CD14-positive monocyte (primary cell): Measurements from ENCODE around the gene FXYD4. TPM values are rescaled to one million over a fixed set of nuclear protein-coding genes. Genes with fewer than 3 reads are reported as not detected.

ENCODE experiments used
- DNase-seq, 3 donors: peaks; one replicate each; pipeline ENCODE4 v3.0.0-alpha.2; 2011 to 2022
- H2AFZ ChIP-seq: 2 replicates; pipeline ENCODE4 v1.6.0; 2012; ENCODE audit warnings: mild to moderate bottlenecking, low read depth, low read length, inconsistent platforms; ENCODE audit not compliant: insufficient read depth, poor library complexity, severe bottlenecking
- H3K27ac ChIP-seq, 2 donors: 1 replicate in 1 of 2; 2 replicates in 1 of 2; pipeline ENCODE4 v1.5.1; 2012 to 2013; ENCODE audit warnings: low read length in 2 of 2, control low read depth in 1 of 2, inconsistent platforms in 1 of 2, low read depth in 1 of 2, mild to moderate bottlenecking in 1 of 2
- H3K27me3 ChIP-seq, 2 donors: one replicate each; pipeline versions ENCODE4 v1.6.0 to v1.6.1; 2011 to 2013; ENCODE audit warnings: low read length in 2 of 2; ENCODE audit not compliant: control insufficient read depth in 2 of 2, insufficient read depth in 2 of 2
- H3K36me3 ChIP-seq, 2 donors: replicated peaks in 1 of 2; 1 replicate in 1 of 2; 2 replicates in 1 of 2; pipeline versions ENCODE4 v1.5.1 to v1.6.1; 2012 to 2013; ENCODE audit warnings: low read length in 2 of 2, control low read depth in 1 of 2, inconsistent platforms in 1 of 2, mild to moderate bottlenecking in 1 of 2; ENCODE audit not compliant: insufficient read depth in 2 of 2, control insufficient read depth in 1 of 2
- H3K4me1 ChIP-seq, 2 donors: 1 replicate in 1 of 2; 2 replicates in 1 of 2; pipeline versions ENCODE4 v1.5.1 to v1.6.1; 2012 to 2013; ENCODE audit warnings: low read length in 2 of 2, control low read depth in 1 of 2, inconsistent platforms in 1 of 2, mild to moderate bottlenecking in 1 of 2, moderate library complexity in 1 of 2; ENCODE audit not compliant: insufficient read depth in 2 of 2, control insufficient read depth in 1 of 2
- H3K4me2 ChIP-seq: replicated peaks from 2 replicates; pipeline ENCODE3; 2012; ENCODE audit warnings: low read length, moderate library complexity, mild to moderate bottlenecking; ENCODE audit not compliant: poor library complexity, severe bottlenecking; ENCODE audit errors: extremely low read depth
- H3K4me3 ChIP-seq, 3 experiments: fragments of 200-600 bp in 1 of 3; sonication (generic) in 1 of 3; replicated peaks in 1 of 3; 1 replicate in 2 of 3; 2 replicates in 1 of 3; pipeline ENCODE4 v1.5.1; 2011 to 2013; ENCODE audit warnings: low read length in 3 of 3, mild to moderate bottlenecking in 3 of 3, control low read depth in 2 of 3, low read depth in 2 of 3, inconsistent platforms in 1 of 3, moderate library complexity in 1 of 3
- H3K79me2 ChIP-seq: 2 replicates; pipeline ENCODE4 v1.6.0; 2012; ENCODE audit warnings: mild to moderate bottlenecking, control low read depth, inconsistent platforms, low read length, moderate library complexity; ENCODE audit not compliant: insufficient read depth
- H3K9ac ChIP-seq: 2 replicates; pipeline ENCODE4 v1.6.0; 2017; ENCODE audit warnings: low read length, mild to moderate bottlenecking; ENCODE audit not compliant: insufficient read depth, poor library complexity, severe bottlenecking
- H3K9me3 ChIP-seq, 2 donors: replicated peaks in 1 of 2; 1 replicate in 1 of 2; 2 replicates in 1 of 2; pipeline versions ENCODE4 v1.5.1 to v1.6.1; 2012 to 2013; ENCODE audit warnings: low read length in 2 of 2, control low read depth in 1 of 2; ENCODE audit not compliant: control insufficient read depth in 1 of 2, insufficient read depth in 1 of 2
- H4K20me1 ChIP-seq: 2 replicates; pipeline ENCODE4 v1.6.0; 2012; ENCODE audit warnings: mild to moderate bottlenecking, low read length, control low read depth, moderate library complexity; ENCODE audit not compliant: insufficient read depth
- H3K27ac Mint-ChIP-seq, 7 donors: one replicate each; pipeline ENCODE4 v1.8.0; 2020; ENCODE audit warnings: mild to moderate bottlenecking in 7 of 7, mixed read lengths in 7 of 7, moderate library complexity in 6 of 7, inconsistent platforms in 2 of 7
- H3K27me3 Mint-ChIP-seq, 3 donors: one replicate each; pipeline ENCODE4 v1.8.0; 2021 to 2022; ENCODE audit warnings: low read depth in 3 of 3, mild to moderate bottlenecking in 3 of 3, mixed read lengths in 3 of 3, moderate library complexity in 3 of 3, inconsistent platforms in 1 of 3
- H3K36me3 Mint-ChIP-seq, 2 donors: one replicate each; pipeline ENCODE4 v1.8.0; 2020; ENCODE audit warnings: mixed read lengths in 2 of 2, inconsistent platforms in 1 of 2, mild to moderate bottlenecking in 1 of 2
- H3K4me1 Mint-ChIP-seq: one replicate; pipeline ENCODE4 v1.8.0; 2020; ENCODE audit warnings: mild to moderate bottlenecking, mixed read lengths
- H3K4me3 Mint-ChIP-seq, 2 donors: one replicate each; pipeline ENCODE4 v1.8.0; 2020; ENCODE audit warnings: mild to moderate bottlenecking in 2 of 2, mixed read lengths in 2 of 2, moderate library complexity in 1 of 2
- H3K9me3 Mint-ChIP-seq, 7 donors: one replicate each; pipeline ENCODE4 v1.8.0; 2020 to 2022; ENCODE audit warnings: mixed read lengths in 7 of 7, mild to moderate bottlenecking in 6 of 7, moderate library complexity in 6 of 7, inconsistent platforms in 2 of 7
- WGBS: methylation state at CpG from one replicate; pipeline ENCODE4 v1.1.5; 2013; ENCODE audit warnings: missing lambda C conversion rate; ENCODE audit not compliant: insufficient coverage; 5-methylcytosine and 5-hydroxymethylcytosine counted together
- intact Hi-C, 2 donors: fragments of 100-400 bp; cut with micrococcal nuclease; formaldehyde crosslinking; loops; one replicate each; pipeline versions ENCODE4 v1.15.0 to v1.15.1; 2023
- polyA plus RNA-seq, 3 donors: library from polyadenylated mRNA; depleted of rRNA in 1 of 3; unstranded in 2 of 3; stranded (reverse) in 1 of 3; fragments of 300-500 nt in 2 of 3; fragments of >200 nt in 1 of 3; fragmentation: Illumina TruSeq in 2 of 3; gene quantifications; 1 replicate in 2 of 3; 2 replicates in 1 of 3; pipeline ENCODE4 v1.2.3, GENCODE V29; 2012 to 2021
- TF ChIP-seq, protein P1 (sequence below): fragments of 200-600 bp; IDR thresholded peaks from one replicate; pipeline ENCODE4 v1.8.0; 2022; ENCODE audit warnings: antibody characterized with exemption, mild to moderate bottlenecking

FXYD4 gene
- polyA plus RNA-seq, 3 donors, result 0.16 TPM; not detected in 2

DNA sequence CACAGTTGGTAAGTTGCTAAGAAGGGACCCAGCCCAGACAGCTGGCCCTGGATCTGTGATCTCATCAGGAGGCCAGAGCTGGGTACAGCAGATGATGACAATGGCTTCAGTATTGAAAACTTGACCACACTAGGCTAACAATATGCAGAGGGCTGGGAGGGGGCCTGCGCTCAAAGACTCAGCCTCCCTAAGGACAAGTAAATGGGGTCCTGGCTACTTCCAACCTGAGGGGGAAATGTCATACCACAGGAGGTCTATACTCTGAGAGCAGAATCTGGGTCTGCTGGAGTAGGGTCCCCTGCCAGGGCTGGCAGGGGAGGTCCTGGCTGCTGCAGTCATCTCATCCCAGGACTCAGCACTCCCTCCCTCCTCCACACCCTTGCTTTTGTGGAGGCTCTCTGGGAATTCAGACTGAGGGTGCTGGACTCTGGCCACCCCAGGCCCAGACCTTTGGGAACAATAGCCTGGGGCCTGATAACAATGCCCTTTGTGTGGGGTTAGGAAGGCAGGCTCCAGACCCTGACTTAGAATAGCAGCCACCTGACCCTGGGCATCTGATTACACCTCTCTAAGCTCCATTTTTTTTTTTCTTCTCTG lies 1.4 kb downstream of the FXYD4 start:
- no peak for DNase-seq
- Mint-ChIP-seq H3K4me1 (no peaks in the 10 kb centered on the region), H3K9me3 (peaks cover 0 to 5% (median 0%) of the 10 kb centered on the region in 7 donors), H3K27ac (no peak overlapping the region), H3K4me3 (no peak overlapping the region), H3K36me3 (no peaks in the 10 kb centered on the region), H3K27me3 (peaks cover 3 to 5% (median 4%) of the 10 kb centered on the region in 3 donors)
- Histone ChIP-seq H2AFZ (no peak overlapping the region), H4K20me1 (no peaks in the 10 kb centered on the region), H3K9ac (no peak overlapping the region), H3K36me3 (no peaks in the 10 kb centered on the region), H3K9me3 (no peaks in the 10 kb centered on the region), H3K27ac (no peak overlapping the region), H3K4me1 (peaks cover 0 to under 1% of the 10 kb centered on the region in 2 donors), H3K4me2 (no peak overlapping the region), H3K4me3 (no peak overlapping the region), H3K27me3 (no peaks in the 10 kb centered on the region), H3K79me2 (no peaks in the 10 kb centered on the region)
- TF ChIP-seq, protein P1, sequence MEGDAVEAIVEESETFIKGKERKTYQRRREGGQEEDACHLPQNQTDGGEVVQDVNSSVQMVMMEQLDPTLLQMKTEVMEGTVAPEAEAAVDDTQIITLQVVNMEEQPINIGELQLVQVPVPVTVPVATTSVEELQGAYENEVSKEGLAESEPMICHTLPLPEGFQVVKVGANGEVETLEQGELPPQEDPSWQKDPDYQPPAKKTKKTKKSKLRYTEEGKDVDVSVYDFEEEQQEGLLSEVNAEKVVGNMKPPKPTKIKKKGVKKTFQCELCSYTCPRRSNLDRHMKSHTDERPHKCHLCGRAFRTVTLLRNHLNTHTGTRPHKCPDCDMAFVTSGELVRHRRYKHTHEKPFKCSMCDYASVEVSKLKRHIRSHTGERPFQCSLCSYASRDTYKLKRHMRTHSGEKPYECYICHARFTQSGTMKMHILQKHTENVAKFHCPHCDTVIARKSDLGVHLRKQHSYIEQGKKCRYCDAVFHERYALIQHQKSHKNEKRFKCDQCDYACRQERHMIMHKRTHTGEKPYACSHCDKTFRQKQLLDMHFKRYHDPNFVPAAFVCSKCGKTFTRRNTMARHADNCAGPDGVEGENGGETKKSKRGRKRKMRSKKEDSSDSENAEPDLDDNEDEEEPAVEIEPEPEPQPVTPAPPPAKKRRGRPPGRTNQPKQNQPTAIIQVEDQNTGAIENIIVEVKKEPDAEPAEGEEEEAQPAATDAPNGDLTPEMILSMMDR, result no peak
- intact Hi-C loops, result no loop called here
- WGBS, result no CpG with 5 or more reads among the region's 1 CpG

GRCh38 chr10:43373461-43373860 lies 2.0 kb downstream of the FXYD4 start:
- no peak overlapping the region for H3K27ac ChIP-seq
- H4K20me1 ChIP-seq, result no peaks in the 10 kb centered on the region
- H3K4me3 ChIP-seq, result no peak overlapping the region
- H3K9ac ChIP-seq, result no peak overlapping the region
- no peaks in the 10 kb centered on the region for H3K4me1 ChIP-seq
- WGBS, result 84% methylated on average over 4 of the region's 5 CpGs
- intact Hi-C loops, result no loop called here
- H3K9me3 ChIP-seq, result no peaks in the 10 kb centered on the region
- no peaks in the 10 kb centered on the region for H3K36me3 ChIP-seq
- Mint-ChIP-seq H3K4me1 (no peaks in the 10 kb centered on the region), H3K27ac (no peak overlapping the region), H3K9me3 (peaks cover 0 to 5% (median 0%) of the 10 kb centered on the region in 7 donors), H3K27me3 (peaks cover 3 to 5% (median 4%) of the 10 kb centered on the region in 3 donors), H3K4me3 (no peak overlapping the region), H3K36me3 (no peaks in the 10 kb centered on the region)
- H2AFZ ChIP-seq, result no peak overlapping the region
- H3K4me2 ChIP-seq, result no peak overlapping the region
- no peak for DNase-seq
- no peaks in the 10 kb centered on the region for H3K27me3 ChIP-seq
- TF ChIP-seq, protein P1, result no peak
- no peaks in the 10 kb centered on the region for H3K79me2 ChIP-seq
